RCC 7860 (cell line): Measurements from ENCODE around the gene DNM3.

Source experiments
- DNase-seq: peaks from one replicate; pipeline ENCODE4 v3.0.0-alpha.2; 2015; ENCODE audit warnings: low spot score
- FAIRE-seq: peaks from 2 replicates; lab custom pipeline; 2012; peaks lifted over from hg19 to GRCh38; lab: Jason Lieb, UNC

The DNM3 gene

DNA sequence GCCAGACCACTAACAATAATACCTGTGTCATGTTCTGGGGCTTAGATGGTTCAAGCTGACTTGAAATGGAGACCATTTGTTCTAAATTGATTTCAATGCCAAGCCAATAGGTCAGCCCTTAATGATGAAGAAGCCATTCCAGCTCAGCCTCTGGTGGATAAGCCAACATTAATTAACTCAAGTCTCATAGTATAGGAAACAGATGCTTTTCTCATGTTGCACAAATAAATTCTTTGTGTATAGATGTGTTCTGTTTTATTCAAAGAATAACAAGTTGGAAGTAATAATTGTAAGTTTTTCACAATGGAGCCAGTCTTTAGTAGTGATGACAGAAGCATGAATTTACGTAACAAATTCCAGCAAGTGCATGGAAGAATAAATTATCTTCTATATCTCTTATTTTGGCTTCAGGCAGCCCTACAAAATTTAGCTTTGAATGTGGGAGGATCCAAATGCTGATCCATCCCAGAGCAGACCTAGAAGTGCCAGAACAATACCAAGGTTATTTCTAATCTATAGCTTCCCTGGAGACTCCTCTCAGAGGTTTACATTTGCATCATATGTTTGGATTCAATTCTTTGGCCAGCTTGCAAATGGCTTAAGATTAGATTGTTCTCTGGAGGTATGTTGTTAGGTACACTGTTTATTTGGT lies 536.9 kb downstream of the DNM3 start:
- no peak for FAIRE-seq

DNA sequence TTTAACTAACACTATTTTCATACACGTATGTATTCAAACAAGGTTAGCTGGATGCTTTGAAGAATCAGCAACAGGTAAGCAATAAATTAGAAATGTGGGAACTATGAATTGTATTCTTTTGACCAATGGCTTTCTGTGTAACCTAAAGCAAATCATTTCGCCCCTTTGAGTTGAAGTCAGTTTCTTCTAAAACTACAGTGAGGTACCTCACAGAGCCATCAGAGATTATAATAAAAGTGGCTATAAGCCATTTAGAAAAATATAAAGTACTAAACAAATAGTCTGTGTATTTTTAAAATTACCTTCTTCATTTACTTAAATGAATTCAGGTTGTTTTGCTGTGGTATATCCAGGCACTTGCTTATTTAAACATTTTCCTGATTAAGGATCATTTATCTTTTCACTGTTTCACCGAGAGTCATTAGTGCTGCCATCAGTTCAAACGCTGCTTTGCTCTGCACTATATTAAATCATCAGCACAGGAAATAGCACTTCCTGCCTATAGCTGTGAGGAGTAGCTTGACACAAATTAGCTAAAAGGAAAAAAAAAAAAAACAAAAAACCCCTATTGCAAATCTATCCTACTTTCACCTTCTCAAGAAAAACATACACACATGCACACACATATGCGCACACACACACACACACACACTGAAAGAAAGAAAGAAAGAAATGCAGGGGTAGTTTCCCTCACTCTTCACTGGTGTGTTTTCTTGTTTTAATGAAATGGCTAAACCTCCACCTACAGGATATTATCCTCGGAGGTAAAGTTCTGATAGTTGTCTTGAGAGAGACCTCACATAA lies 539.3 kb downstream of the DNM3 start:
- FAIRE-seq (no peak), DNase-seq (no peak)

More for the DNA sequence above, 536.9 kb downstream of the DNM3 start:
- no peak for DNase-seq

DNA sequence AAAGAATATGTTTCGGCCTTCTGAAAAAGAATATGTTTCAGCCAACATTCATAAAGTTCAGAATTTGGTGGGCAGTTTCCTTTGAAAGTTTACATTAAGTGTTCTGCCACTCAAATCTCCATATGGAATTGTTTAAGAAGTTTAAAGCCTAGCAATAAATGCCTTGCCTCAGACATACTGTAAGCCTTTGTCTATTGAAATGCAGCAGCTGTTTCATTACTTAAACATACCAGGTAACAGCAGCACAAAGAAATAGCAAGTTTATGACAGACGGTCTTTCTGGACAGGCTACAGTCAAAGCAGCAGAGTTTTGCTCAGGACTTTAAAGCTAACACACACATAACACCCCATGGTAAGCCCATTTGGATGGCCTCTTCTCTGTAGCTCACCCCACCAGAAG lies 540.6 kb downstream of the DNM3 start:
- no peak for FAIRE-seq
- DNase-seq, result no peak

DNA sequence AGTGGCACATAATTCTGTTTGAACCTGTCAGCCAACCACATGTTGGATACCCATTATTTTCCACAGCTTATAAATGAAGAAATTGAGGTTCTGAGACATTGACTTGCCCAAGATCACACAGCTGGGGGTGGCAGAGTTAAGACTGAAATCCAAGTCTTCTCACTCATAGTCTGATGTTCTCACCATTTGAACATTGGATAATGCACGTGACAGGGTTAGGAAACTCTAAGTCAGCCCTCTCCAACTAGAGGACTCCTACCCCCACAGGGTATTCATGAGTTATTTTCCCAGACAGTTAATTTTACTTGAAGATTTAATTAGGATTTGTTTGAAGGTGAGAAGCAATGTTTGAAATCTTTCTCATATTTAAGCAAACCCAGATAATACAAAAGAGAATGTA lies 541.1 kb downstream of the DNM3 start:
- DNase-seq (no peak), FAIRE-seq (no peak)

DNA sequence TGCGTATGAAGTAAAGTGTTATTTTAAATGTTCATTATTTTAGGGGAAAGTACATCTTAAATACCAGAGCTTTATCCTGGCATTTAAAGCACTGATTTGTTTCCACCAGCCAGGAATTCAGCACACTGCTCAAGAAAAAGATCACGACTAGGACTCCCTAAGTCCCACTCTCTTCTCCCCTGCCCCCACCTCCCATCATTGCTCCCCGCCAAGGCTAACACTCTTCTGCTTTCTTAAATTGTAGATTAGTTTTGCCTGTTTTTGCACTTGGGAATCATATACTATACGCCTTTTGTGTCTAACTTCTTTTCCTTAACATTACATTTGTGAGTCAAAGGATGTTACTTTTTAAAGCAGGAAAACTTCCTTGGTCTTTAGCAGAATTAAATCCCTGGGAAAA lies 541.7 kb downstream of the DNM3 start:
- no peak for DNase-seq
- no peak for FAIRE-seq

DNA sequence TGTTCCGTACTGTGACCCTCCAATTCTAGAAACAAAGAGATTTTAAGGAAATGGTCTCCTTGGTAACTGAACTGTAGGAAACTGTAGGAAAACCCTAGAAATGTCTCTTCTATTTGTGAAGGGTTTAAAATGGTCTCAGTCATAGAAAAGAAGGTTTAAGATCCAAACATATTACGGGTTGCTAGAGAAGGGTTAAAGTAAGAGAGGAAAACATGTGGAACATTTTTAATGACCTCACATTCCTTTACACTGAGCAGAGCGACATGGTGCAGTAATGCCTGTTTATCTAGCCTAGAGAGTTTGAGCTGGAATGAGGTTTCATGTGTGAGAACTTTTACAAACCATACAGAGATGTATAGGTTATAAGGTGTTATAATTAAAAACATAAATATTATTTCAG lies 542.2 kb downstream of the DNM3 start:
- peak; percentile 52 for DNase-seq
- peak; percentile 49 for FAIRE-seq

DNA sequence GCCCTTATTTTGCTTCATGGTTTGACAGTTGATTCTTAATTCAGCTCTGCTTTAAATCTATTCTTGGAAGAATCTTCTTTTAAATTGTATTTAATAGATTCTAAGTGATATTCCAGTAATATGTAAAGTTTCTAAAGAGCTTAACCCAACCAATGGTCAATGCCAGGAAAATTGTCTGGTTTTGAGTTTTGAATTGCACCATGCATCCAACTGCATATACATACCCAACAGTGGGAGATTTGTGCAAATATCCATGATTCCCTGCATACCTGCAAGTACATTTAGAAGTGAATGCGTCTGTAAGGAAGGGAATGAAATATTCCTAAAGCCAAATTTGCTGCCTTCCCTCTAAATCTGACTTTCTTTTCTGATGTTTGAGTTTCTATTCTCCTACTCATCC lies 543.4 kb downstream of the DNM3 start:
- DNase-seq, result no peak
- FAIRE-seq, result no peak

DNA sequence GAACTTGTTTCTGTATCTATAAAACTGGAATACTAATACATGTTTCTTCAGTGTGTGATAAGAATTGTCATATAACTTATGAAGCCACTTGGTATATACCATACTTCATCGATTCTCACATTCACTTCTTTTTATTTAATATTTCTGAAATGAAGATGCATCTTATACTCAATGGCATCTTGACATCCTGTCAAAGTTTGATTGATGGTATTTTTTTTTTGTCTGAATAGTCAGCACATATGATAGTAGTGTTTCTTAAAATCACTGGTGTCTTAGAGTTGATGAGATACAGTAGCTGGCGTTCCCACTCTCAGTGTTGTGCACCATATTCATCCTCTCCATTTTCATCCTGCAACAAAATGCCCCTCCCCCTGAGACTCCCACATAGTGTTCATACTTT lies 544.7 kb downstream of the DNM3 start:
- no peak for FAIRE-seq

DNA sequence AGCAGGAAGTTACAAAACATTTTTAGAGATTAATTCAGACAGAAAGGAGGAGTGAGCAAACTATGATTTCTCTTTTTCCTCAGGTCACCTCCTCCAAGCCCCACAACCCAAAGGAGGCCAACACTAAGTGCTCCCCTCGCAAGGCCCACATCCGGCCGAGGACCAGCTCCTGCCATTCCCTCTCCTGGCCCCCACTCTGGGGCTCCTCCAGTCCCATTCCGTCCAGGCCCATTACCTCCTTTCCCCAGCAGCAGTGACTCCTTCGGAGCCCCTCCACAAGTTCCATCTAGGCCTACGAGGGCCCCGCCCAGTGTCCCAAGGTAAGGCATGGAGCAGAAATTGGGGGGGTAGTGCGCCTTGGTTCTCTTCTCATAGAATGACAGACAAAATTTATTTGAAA lies 547.2 kb downstream of the DNM3 start:
- FAIRE-seq, result no peak
- no peak for DNase-seq

More for the DNA sequence above, 544.7 kb downstream of the DNM3 start:
- no peak for DNase-seq

DNA sequence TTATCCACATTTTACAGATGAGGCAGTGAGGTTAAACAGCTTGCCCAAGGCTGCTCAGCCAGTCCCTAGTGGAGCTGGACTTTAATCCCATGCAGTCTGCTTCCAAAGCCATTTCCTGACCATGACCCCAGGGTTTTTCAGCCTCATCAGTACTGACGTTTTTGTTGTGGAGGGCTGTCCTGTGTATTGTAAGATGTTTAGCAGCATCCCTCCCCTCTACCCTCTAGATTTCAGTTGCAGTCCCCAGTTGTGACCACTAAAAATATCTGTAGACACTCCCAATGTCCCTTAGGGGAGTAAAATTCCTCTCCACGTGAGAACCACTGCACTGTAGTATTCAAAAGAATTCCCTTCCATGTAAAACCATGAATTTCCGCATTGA lies 549.0 kb downstream of the DNM3 start:
- FAIRE-seq (no peak), DNase-seq (no peak)

DNA sequence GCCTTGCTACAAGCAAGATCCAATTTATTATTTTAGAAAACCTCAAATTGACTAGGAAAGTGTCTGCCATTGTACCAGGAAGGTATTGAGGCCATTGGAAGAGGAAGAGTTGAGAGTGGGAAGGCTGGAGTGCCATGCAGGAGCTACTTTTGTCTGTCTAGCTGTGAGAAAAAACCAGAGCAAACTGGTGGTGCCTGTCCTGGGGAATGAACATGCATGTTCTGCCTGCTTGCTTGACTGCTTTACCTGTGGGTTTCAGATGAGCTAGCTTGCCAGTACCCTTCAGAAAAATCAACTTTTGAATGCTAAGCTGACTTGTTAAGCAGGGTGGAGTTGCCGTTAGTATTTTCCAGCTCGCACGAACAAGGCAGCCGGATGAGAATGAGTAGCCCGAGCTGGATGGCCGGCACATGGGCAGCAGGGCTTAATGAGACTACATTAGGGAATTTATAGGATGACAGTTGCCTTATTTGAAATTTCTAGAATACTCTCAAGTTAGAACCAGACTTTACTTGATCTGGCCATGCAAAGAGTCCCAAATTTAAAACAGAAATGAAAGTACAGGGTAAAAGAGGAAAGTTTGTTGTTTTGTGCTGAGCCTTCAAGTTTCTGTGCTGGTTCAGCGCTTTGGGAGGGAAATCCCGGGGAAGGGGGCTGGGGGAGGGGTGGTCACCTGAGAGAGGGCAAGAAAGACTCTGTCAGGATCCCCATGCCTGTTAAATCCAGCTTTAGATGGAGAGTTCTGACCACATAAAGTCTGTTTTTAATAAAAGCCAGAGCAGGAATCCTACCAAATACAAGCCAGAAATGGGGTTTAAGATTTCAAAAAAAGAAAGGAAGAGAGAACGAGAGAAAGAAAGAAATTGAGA lies 549.6 kb downstream of the DNM3 start:
- FAIRE-seq, result no peak
- DNase-seq, result no peak

DNA sequence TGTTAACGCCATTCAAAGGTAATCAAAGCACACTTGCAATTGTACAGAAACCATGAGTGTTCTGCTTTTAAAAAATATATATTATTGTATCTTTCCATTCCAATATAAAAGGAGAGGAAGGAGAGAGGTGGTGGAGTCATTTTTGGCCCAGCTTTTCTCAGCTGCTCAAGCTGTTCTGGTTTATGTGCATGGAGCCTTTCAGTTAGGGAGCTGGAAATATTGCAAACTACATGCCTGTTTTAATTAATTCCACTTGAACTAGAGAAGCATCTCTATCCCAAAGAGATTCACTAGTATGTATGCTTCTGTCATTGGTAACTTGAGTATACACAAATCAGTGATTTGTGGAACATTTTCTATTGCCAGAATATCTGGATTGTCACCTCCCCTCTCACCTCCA lies 550.7 kb downstream of the DNM3 start:
- DNase-seq (no peak), FAIRE-seq (no peak)

DNA sequence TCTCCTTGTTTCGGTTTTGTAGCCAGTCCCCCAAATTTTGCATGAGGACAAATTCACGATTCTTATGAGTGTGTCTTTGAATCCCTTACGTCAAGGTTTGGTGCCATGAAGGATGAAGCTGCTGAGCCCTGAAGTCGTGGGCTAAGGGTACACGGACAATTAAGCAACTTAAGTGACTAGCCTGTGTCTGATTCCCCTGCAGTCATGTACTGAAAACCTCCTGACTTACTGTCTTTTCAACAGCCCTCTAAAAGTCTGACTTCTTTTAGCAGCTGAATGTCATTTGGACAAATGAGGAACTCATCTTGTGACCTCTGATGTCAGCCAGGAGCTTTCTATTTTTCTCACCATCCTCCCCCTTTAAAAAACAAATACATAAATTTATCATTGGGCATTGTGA lies 552.1 kb downstream of the DNM3 start:
- DNase-seq (no peak), FAIRE-seq (no peak)

DNA sequence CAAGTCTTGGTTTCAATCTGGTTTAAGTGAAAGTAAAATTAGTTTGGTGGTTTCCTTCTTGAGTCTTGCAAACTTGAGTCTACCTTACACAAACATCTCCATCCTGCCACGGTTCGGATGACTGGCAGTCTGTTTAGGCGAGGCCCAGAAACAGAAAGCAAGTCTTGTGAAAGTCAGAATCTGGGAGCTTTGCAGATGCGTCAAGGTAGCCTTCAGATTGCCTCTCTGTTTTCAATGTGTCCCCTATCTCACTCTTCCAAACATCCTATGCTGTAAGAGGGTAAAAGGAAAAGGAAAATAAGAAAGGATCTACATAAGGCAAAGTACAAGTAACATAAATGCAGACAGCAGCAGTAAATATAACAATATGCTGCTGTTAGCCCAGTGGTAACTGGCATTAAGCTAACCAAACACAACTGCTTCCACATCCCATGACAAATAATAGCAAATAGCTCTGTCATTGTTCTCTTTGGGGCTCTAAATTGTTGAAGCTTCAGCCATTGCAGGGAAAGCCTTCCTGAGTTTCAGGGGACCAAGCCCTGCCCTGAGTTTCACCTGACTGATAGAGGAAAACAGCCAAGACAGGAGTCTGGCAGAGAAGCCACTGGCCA lies 552.9 kb downstream of the DNM3 start:
- DNase-seq (no peak), FAIRE-seq (no peak)

DNA sequence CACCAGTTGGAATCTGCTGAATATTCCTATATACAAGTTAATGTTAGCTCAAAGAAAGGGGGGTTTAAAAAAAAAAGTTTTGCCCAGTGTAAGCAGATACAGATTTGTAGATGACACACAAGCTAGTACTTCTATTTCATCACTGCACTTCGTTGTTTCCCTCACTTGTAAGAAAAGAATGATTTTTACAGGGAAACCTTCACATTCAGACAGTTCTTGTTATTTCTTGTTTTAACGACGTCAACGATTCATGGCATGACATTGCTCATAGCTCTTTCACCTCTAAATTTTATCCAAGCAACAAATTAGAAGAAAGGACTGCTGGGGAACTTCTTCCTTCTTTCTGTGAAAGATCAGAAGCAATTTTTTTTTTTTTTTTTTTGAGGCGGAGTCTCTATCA lies 553.5 kb downstream of the DNM3 start:
- FAIRE-seq, result no peak
- no peak for DNase-seq

DNA sequence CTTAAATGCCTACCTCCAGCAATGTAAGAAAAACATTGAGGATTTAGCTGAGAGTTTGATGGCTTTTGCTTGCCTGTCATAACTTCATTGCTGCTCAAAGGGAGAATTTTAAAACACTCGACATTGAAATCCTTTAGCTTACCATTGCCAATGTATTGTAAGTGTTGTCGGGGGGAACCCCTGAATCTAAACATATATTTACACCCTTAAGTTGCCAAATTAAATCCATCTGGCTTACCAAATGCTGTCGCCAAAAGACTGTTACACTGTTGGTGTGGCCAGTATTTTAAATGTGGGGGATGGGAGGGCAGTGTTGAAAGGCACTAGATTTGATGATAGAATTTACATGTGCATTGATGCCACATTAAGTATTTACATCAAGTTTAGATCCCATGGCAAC lies 554.3 kb downstream of the DNM3 start:
- DNase-seq, result no peak
- FAIRE-seq, result no peak

DNA sequence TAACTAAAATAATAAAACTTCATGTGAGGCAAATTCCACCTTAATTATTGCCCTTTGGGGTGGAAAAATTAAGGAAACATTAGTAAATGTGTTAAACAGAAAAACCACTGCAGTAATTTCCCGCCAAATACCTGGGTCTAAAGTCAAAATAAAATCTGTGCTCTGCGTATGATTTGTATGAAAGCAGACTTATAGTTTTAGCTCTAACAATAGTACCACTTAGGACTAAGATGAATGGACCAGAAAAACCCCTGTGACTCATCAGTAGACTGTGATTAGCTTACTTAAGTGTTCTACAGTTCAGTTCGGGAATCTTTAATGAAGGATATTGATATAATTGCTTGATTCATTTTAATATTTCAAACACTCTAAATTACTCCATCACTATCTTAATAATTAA lies 555.9 kb downstream of the DNM3 start:
- FAIRE-seq (peak; percentile 80), DNase-seq (no peak)

DNA sequence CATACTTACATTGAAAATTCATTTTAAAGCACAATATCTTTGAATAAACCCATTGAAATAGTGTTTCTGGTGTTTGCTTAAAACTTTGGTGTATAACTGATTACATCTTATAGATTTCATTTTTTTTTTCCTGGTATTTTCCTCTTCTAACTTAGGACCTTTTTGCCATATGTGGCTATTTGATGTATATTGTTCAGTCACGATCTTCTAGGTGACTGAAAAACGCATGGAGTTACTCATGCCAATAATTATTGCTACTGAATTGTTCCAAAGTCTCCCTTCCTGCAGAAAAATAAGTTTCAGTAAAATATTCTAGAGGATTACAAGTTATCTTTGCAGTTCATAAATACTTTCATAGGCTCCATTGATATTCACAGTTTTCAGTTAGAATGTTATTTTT lies 556.3 kb downstream of the DNM3 start:
- DNase-seq (no peak), FAIRE-seq (no peak)

DNA sequence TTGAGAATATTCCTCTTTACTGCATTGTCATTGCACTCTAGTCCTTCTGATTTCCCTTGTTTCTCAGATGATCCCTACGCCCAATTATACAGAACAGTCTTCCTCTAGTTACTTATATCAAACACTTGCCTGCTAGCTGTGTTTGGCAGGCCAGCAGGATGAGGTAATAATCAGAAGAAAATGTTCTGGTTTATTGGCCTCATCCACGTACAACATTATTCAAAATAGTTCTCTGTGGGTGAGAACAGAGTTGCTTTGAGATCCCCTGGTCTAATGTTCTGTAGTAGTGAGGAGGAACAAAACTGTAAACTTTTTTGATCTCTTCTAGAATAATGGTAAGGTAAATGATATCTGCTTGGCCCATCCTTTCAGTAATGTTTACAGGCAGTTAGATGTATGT lies 556.9 kb downstream of the DNM3 start:
- FAIRE-seq (no peak), DNase-seq (no peak)

DNA sequence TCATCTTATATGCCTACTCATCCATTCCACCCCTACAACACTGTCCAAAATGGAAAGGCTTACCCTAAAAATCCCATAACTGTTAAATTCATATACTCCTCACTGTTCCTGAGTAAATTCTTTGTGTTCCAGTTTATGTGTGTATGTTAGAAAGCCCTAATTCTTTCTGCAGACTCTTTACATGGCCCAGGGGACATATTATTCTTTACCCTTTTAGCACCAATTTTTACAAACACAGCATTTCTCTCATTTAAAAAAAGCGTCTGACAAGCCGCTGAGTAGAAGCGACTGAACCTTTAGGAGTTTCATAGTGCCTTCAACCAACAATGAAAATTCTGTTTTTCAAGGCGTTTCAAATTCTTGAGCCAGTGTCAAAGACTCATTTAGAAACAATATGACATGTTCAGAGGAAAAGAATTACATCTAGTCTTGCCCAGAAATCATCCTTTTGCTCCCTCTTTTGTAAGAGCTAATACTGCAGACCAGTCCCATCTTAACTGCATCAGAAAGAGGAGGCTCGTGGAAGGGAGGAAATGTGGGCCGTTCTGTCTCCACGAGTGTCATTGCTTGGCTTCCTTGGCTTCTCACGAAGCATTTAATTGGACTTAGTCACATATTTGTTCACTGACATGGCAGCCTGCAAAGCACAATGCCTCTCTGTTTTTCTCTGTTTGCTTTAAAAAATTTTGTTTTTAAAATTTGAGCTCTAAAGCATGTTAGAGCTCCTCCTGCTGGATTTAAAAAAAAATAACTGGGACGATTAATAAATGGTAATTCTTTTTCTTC lies 557.9 kb downstream of the DNM3 start:
- DNase-seq, result peak; percentile 89
- FAIRE-seq, result peak; percentile 93
